GM13977 (cell line): ENCODE data around the gene ENPEP.

Experiments
- DNase-seq: peaks from one replicate; pipeline ENCODE4 v3.0.0; 2012; ENCODE audit warnings: low spot score
- in situ Hi-C: fragments of 300-500 bp; cut with MboI; formaldehyde crosslinking; loops from one replicate; pipeline ENCODE4 v1.12.0; 2022; ENCODE audit warnings: low sequenced_read_pairs, low pct_unique_long_range_greater_than_20kb, mixed read lengths, inconsistent platforms; ENCODE audit not compliant: unreplicated experiment
- TF ChIP-seq, protein P1 (sequence below): IDR thresholded peaks from 2 replicates; pipeline ENCODE4 v1.5.1; 2012; ENCODE audit warnings: mild to moderate bottlenecking, control low read depth; ENCODE audit not compliant: insufficient read depth; ENCODE audit errors: extremely low read depth, missing control alignments

ENPEP gene

DNA sequence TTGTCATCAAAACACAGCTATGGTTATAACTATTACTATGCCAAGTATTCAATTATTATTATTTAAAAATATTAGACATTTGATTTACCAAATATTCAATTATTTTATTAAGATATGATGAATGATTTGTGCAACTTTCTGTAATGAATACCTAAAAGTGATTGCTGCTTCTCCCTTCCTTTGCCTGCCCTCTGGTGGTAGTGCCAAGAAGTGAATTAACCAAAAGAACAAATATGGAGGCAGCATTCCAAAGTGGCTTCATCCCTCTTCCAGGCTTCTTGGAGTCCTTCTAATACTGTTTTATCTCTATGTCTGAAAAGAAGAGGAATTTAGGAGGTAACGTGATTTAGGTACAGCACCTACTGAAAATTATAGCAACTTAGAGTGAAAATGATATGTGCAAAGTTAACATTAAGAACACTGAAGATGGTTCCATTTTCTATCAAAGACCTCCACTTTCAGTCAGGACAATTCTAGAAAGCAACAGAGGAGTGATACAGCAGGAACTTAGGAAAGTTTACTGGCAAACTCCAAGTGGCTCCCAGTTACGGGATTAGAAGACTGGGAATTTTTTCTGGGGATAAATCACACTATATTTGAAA, 43.0 kb downstream of the ENPEP start:
- DNase-seq = peak; percentile 15
- in situ Hi-C loops = loop anchor here (5.0 to 25.0 kb wide), 3 partner anchors 307 to 1082 kb away; partner anchors contain the start of gene SEC24B
- TF ChIP-seq, protein P1, sequence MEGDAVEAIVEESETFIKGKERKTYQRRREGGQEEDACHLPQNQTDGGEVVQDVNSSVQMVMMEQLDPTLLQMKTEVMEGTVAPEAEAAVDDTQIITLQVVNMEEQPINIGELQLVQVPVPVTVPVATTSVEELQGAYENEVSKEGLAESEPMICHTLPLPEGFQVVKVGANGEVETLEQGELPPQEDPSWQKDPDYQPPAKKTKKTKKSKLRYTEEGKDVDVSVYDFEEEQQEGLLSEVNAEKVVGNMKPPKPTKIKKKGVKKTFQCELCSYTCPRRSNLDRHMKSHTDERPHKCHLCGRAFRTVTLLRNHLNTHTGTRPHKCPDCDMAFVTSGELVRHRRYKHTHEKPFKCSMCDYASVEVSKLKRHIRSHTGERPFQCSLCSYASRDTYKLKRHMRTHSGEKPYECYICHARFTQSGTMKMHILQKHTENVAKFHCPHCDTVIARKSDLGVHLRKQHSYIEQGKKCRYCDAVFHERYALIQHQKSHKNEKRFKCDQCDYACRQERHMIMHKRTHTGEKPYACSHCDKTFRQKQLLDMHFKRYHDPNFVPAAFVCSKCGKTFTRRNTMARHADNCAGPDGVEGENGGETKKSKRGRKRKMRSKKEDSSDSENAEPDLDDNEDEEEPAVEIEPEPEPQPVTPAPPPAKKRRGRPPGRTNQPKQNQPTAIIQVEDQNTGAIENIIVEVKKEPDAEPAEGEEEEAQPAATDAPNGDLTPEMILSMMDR = peak; percentile 81

DNA sequence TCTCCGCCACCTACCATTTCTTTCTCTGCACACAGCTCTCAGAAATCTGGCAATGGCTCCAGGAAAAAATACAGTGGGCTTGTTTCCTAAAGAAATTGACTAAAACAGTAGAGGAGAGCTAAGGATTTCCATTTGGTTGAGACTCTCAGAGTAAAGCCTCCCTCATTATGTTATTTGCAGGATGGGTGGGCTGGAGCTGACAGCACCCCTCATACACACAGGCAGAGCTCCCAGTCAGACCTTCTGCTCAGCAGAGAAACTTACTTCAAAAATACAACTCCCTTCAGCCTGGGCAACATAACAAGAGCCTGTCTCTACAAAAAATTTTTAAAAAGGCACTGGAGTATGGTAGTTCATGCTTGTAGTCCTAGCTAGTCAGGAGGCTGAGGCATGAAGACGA, 44.9 kb downstream of the ENPEP start:
- TF ChIP-seq, protein P1 = no peak
- DNase-seq = no peak
- in situ Hi-C loops = loop anchor here (25.0 kb wide), 2 partner anchors 309 to 1084 kb away; partner anchors contain the start of gene SEC24B

DNA sequence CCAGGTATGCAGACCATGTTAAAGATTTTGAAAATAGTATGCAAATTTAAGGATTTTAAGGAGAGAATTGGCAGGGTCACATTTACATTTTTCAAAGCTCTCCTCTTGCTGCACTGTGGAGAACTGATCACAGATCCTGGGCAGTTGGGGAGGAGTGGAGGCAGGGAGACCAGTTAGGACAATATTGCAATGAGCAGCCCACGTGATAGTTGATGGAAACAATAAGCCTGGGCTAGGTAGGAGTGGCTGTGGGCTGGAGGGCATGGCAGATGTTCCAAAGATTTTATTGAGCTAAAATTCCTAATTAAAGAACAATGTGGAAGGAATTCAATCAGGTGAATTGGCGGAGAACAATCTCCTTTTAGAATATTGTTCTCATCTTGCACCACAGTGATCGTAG, 50.6 kb downstream of the ENPEP start:
- TF ChIP-seq, protein P1 = no peak
- in situ Hi-C loops = no loop called here
- no peak for DNase-seq

DNA sequence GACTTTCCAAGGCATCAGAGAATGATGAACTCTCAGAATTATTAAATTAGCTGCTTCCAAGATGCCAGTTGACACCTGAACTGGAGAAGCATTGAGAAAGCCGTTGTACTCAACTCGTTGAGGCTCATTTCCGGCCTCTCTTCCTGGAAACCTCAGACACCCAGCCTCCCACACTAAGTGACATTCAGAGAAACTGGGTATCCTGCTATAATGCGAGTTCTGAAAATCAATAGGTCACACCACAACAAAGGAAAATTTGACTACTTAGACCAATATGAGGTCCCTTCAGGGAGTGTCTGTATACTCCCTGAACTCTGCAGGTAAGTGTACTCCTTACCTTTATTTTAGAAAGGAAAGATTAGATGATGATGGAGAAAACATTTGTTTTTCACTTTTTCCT, 51.2 kb downstream of the ENPEP start:
- TF ChIP-seq, protein P1 = no peak
- in situ Hi-C loops = no loop called here
- no peak for DNase-seq

DNA sequence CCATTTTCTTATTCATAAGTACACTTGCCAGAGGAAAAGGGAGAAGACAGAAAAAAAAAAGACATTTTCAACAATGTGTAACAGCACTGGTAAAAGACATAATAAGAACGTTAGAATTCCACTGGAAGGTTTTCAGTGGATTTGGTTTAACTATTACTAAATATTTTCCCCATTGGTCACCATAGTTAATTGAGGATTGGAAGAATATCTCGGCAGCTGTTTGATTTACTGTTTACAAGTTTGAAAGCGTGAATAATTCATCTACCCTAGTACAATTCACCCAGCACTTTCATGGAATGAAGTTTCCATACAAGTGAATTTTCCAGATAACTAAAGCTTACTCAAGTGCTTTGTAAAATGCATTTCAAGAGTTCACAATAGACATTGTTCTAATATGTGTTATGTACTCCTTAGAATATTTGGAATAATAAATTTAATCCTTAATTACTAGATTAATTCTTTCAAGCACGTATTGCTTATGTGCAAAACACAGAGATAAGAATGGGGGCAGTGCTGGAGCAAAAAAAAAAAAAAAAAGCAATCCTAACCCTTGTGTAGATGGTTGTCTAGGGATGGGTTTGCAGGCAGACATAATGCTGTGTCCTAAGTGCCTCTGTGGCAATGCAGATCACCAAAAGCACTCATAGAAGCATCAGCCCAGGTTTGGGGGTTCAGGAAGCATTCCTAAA, 57.1 kb downstream of the ENPEP start:
- in situ Hi-C loops = no loop called here
- DNase-seq = no peak
- TF ChIP-seq, protein P1 = no peak

DNA sequence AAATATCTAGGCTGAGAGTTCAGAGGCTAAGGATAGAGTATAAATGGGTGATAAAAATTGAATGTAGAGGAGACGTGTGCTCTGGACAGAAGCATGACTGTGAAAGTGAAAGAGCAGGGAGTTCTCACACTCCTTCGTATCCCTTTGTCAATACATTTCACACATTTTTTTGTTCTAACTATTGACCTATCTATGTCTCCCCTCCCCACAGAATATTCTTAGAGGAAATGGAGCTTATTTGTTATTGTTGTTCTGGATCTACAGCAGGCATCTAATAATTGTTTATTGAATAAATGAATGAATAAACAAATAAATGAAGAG, 57.6 kb downstream of the ENPEP start:
- DNase-seq = no peak
- TF ChIP-seq, protein P1 = no peak
- in situ Hi-C loops = no loop called here

DNA sequence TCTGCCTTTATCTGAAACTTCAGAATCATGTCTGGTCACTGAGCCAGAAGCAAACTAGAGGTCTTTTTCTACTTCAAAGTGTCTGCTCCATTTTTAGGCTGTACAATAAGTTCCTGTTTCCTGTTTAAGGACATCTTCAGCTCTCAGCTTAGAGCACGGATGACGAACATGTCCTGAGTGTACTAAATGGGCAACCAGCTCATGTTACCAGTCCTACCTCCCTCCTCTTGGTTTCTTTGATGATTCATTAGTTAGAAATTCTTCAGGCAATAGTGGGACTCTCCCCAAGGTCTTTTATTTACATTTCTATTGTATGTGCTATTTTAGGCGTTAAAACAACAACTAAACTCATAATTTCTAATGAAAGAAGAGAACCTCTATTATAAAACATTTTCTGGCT, 58.0 kb downstream of the ENPEP start:
- TF ChIP-seq, protein P1 = no peak
- peak; percentile 6 for DNase-seq
- in situ Hi-C loops = no loop called here
